H1 (cell line): ENCODE measurements around the gene PI16. TPM values are rescaled to one million over a fixed set of nuclear protein-coding genes. Genes with fewer than 3 reads are reported as not detected.

Experiments used
- CTCF ChIA-PET: fragments of 300-600 bp; sonication (Branson Sonifier 250); formaldehyde crosslinking; loops from one replicate; lab custom pipeline; 2021; ENCODE audit not compliant: partially characterized antibody; lab: Charles Lee
- POLR2A ChIA-PET: fragments of 300-600 bp; sonication (Branson Sonifier 250); formaldehyde crosslinking; loops from one replicate; lab custom pipeline; 2021; ENCODE audit warnings: inconsistent platforms; ENCODE audit not compliant: partially characterized antibody; lab: Charles Lee
- DNase-seq, 2 experiments: peaks; one replicate each; pipeline versions ENCODE4 v3.0.0 to v3.0.0-alpha.2; 2010 to 2022; ENCODE audit warnings: low spot score in 2 of 2, low read depth in 1 of 2, mixed read lengths in 1 of 2
- FAIRE-seq: peaks from 2 replicates; lab custom pipeline; 2011; peaks lifted over from hg19 to GRCh38; lab: Jason Lieb, UNC
- H2AFZ ChIP-seq: 2 replicates; pipeline ENCODE4 v1.8.1; 2012; ENCODE audit warnings: low read length, inconsistent platforms
- H2AK5ac ChIP-seq: 2 replicates; pipeline ENCODE4 v1.6.1; 2013; ENCODE audit warnings: low read depth, low read length
- H2BK120ac ChIP-seq: replicated peaks from 2 replicates; pipeline ENCODE3; 2013; ENCODE audit warnings: low read depth, low read length, inconsistent platforms
- H2BK12ac ChIP-seq: 2 replicates; pipeline ENCODE4 v1.6.1; 2013; ENCODE audit warnings: low read depth, low read length
- H2BK15ac ChIP-seq: 2 replicates; pipeline ENCODE4 v1.6.1; 2013; ENCODE audit warnings: low read length
- H2BK20ac ChIP-seq: 2 replicates; pipeline ENCODE4 v1.6.1; 2013; ENCODE audit warnings: low read length
- H2BK5ac ChIP-seq: 2 replicates; pipeline ENCODE4 v1.6.1; 2013; ENCODE audit warnings: low read depth, low read length
- H3K14ac ChIP-seq: 2 replicates; pipeline ENCODE4 v1.6.1; 2013; ENCODE audit warnings: inconsistent platforms; ENCODE audit not compliant: insufficient read length
- H3K18ac ChIP-seq: 2 replicates; pipeline ENCODE4 v1.6.1; 2013; ENCODE audit warnings: low read length; ENCODE audit errors: extremely low read depth
- H3K23ac ChIP-seq: 2 replicates; pipeline ENCODE4 v1.6.1; 2013; ENCODE audit warnings: inconsistent platforms; ENCODE audit not compliant: insufficient read length
- H3K23me2 ChIP-seq: 2 replicates; pipeline ENCODE4 v1.6.1; 2013; ENCODE audit warnings: low read depth, low read length
- H3K27ac ChIP-seq: 2 replicates; pipeline ENCODE4 v1.6.1; 2011; ENCODE audit warnings: low read depth, low read length, inconsistent platforms
- H3K27me3 ChIP-seq, 4 experiments: replicated peaks in 1 of 4; 1 replicate in 1 of 4; 2 replicates in 3 of 4; pipeline versions ENCODE4 v1.6.1 to v1.8.1; 2011 to 2013; ENCODE audit warnings: low read length in 3 of 4, mild to moderate bottlenecking in 3 of 4, inconsistent platforms in 2 of 4, mixed read lengths in 2 of 4, moderate library complexity in 1 of 4; ENCODE audit not compliant: control insufficient read depth in 3 of 4, insufficient read depth in 3 of 4; ENCODE audit errors: extremely low read depth in 1 of 4
- H3K36me3 ChIP-seq, 4 experiments: 2 replicates each; pipeline versions ENCODE4 v1.6.1 to v1.8.1; 2011 to 2013; ENCODE audit warnings: mild to moderate bottlenecking in 4 of 4, low read length in 3 of 4, moderate library complexity in 2 of 4, control low read depth in 1 of 4, inconsistent platforms in 1 of 4; ENCODE audit not compliant: insufficient read depth in 4 of 4, control insufficient read depth in 2 of 4
- H3K4ac ChIP-seq: replicated peaks from 2 replicates; pipeline ENCODE3; 2013; ENCODE audit warnings: low read length, low read depth, mixed read lengths, inconsistent platforms; ENCODE audit not compliant: insufficient read length
- H3K4me1 ChIP-seq, 4 experiments: replicated peaks in 1 of 4; 1 replicate in 1 of 4; 2 replicates in 3 of 4; pipeline versions ENCODE4 v1.6.1 to v1.8.1; 2011 to 2013; ENCODE audit warnings: low read length in 3 of 4, inconsistent platforms in 2 of 4, mixed read lengths in 1 of 4; ENCODE audit not compliant: insufficient read depth in 4 of 4, control insufficient read depth in 3 of 4
- H3K4me2 ChIP-seq, 2 experiments: 2 replicates each; pipeline versions ENCODE4 v1.6.1 to v1.8.1; 2011 to 2013; ENCODE audit warnings: low read depth in 2 of 2, low read length in 2 of 2, control low read depth in 1 of 2, inconsistent platforms in 1 of 2, mild to moderate bottlenecking in 1 of 2; ENCODE audit not compliant: insufficient read depth in 1 of 2
- H3K4me3 ChIP-seq, 4 experiments: fragments of 200-600, 300-600 bp in 1 of 4; sonication (generic), shearing (Covaris generic), sonication (Bioruptor Twin) in 1 of 4; 2 replicates each; pipeline versions ENCODE4 v1.5.1 to v1.8.1; 2011 to 2016; ENCODE audit warnings: low read length in 4 of 4, low read depth in 3 of 4, control low read depth in 2 of 4, inconsistent platforms in 2 of 4, mild to moderate bottlenecking in 2 of 4, mixed read lengths in 1 of 4, moderate library complexity in 1 of 4; ENCODE audit not compliant: insufficient read depth in 2 of 4; ENCODE audit errors: extremely low read depth in 1 of 4
- H3K56ac ChIP-seq: replicated peaks from 2 replicates; pipeline ENCODE3; 2013; ENCODE audit warnings: low read depth, mild to moderate bottlenecking, mixed read lengths, low read length, inconsistent platforms; ENCODE audit not compliant: insufficient read length
- H3K79me1 ChIP-seq: 2 replicates; pipeline ENCODE4 v1.6.1; 2013; ENCODE audit warnings: low read depth, low read length, control low read depth
- H3K79me2 ChIP-seq, 2 experiments: 2 replicates each; pipeline versions ENCODE4 v1.6.1 to v1.8.1; 2012 to 2013; ENCODE audit warnings: low read length in 2 of 2, mild to moderate bottlenecking in 2 of 2, inconsistent platforms in 1 of 2; ENCODE audit not compliant: insufficient read depth in 2 of 2, control insufficient read depth in 1 of 2
- H3K9ac ChIP-seq, 4 experiments: replicated peaks in 1 of 4; 1 replicate in 1 of 4; 2 replicates in 3 of 4; pipeline versions ENCODE4 v1.6.1 to v1.8.1; 2011 to 2013; ENCODE audit warnings: low read depth in 3 of 4, low read length in 3 of 4, control low read depth in 2 of 4, mild to moderate bottlenecking in 2 of 4, moderate library complexity in 2 of 4, inconsistent platforms in 1 of 4; ENCODE audit errors: extremely low read depth in 1 of 4
- H3K9me3 ChIP-seq, 2 experiments: 2 replicates each; pipeline versions ENCODE4 v1.6.1 to v1.8.1; 2012 to 2013; ENCODE audit warnings: mild to moderate bottlenecking in 2 of 2, moderate library complexity in 2 of 2, control low read depth in 1 of 2, inconsistent platforms in 1 of 2, low read depth in 1 of 2, low read length in 1 of 2, mixed read lengths in 1 of 2; ENCODE audit not compliant: insufficient read depth in 2 of 2
- H4K20me1 ChIP-seq, 2 experiments: replicated peaks in 1 of 2; 2 replicates each; pipeline versions ENCODE3 to v1.8.1; 2011 to 2013; ENCODE audit warnings: inconsistent platforms in 2 of 2, low read length in 2 of 2, mild to moderate bottlenecking in 1 of 2; ENCODE audit not compliant: insufficient read depth in 2 of 2, control insufficient read depth in 1 of 2
- H4K5ac ChIP-seq: 2 replicates; pipeline ENCODE4 v1.6.1; 2013; ENCODE audit warnings: low read length, low read depth, mixed read lengths, inconsistent platforms; ENCODE audit not compliant: insufficient read length
- H4K8ac ChIP-seq: 2 replicates; pipeline ENCODE4 v1.8.0; 2013; ENCODE audit warnings: mild to moderate bottlenecking, moderate library complexity, low read length, inconsistent platforms; ENCODE audit not compliant: insufficient read depth; ENCODE audit errors: extremely low read depth
- H4K91ac ChIP-seq: replicated peaks from 2 replicates; pipeline ENCODE3; 2013; ENCODE audit warnings: low read length, mixed read lengths, inconsistent platforms; ENCODE audit not compliant: insufficient read length
- ASH2L ChIP-seq: fragments of 200-600, 300-600 bp; sonication (generic); IDR thresholded peaks from one replicate; pipeline ENCODE4 v1.7.1; 2017; ENCODE audit warnings: low read length
- CBX5 ChIP-seq: fragments of 300-800, 300-1000 bp; sonication (generic); IDR thresholded peaks from 2 replicates; pipeline ENCODE4 v1.7.1; 2016; ENCODE audit warnings: antibody characterized with exemption, low read length, low read depth
- CHD2 ChIP-seq: IDR thresholded peaks from 2 replicates; pipeline ENCODE4 v1.6.1; 2012; ENCODE audit warnings: low read length, improper control_type of control experiment
- GTF2F1 ChIP-seq: IDR thresholded peaks from 2 replicates; pipeline ENCODE4 v1.6.1; 2012; ENCODE audit warnings: low read depth, low read length, improper control_type of control experiment, borderline replicate concordance
- RBBP5 ChIP-seq: IDR thresholded peaks from 2 replicates; pipeline ENCODE4 v1.7.1; 2012; ENCODE audit warnings: low read depth, mild to moderate bottlenecking, inconsistent platforms, low read length, moderate library complexity, borderline replicate concordance
- RFX5 ChIP-seq: IDR thresholded peaks from 2 replicates; pipeline ENCODE4 v1.6.1; 2011; ENCODE audit warnings: low read depth, low read length, improper control_type of control experiment, borderline replicate concordance
- WGBS, 2 experiments: shearing (Covaris generic) in 1 of 2; methylation state at CpG; one replicate each; pipeline versions ENCODE4 v1.1.6 to v1.1.7; 2013 to 2015; ENCODE audit warnings: low lambda C conversion rate in 2 of 2, mixed read lengths in 2 of 2, inconsistent platforms in 1 of 2, low coverage in 1 of 2, missing lambda C conversion rate in 1 of 2; ENCODE audit not compliant: insufficient replicate concordance in 2 of 2, insufficient coverage in 1 of 2, insufficient read length in 1 of 2; ENCODE audit errors: extremely low coverage in 1 of 2, missing lambda C conversion rate in 1 of 2; 5-methylcytosine and 5-hydroxymethylcytosine counted together
- polyA plus RNA-seq, 7 experiments: library from polyadenylated mRNA; depleted of rRNA in 3 of 7; stranded (reverse) in 5 of 7; unstranded in 2 of 7; fragments of >200 nt in 5 of 7; fragments of 200-250 nt in 2 of 7; gene quantifications; 1 replicate in 5 of 7; 2 replicates in 1 of 7; 4 replicates in 1 of 7; pipeline versions ENCODE4 v1.2.1 to v1.2.3, GENCODE V29; 2011 to 2013; ENCODE audit warnings: missing spikeins in 2 of 7, mixed read lengths in 2 of 7
- total RNA-seq: library from RNA; stranded (reverse); fragmentation: NEBNext Ultra II Directional; extraction: Animal tissue kit (Norgen Biotek cat#: 25700); gene quantifications from 2 replicates; pipeline ENCODE4 v1.2.1, GENCODE V29; 2021

Gene PI16
- total and polyA plus RNA-seq, 2 of the 8 experiments (the other 6 are each of a cell fraction or from before 2014, with no cell fraction given) = 0.05 TPM; not detected in 1

DNA sequence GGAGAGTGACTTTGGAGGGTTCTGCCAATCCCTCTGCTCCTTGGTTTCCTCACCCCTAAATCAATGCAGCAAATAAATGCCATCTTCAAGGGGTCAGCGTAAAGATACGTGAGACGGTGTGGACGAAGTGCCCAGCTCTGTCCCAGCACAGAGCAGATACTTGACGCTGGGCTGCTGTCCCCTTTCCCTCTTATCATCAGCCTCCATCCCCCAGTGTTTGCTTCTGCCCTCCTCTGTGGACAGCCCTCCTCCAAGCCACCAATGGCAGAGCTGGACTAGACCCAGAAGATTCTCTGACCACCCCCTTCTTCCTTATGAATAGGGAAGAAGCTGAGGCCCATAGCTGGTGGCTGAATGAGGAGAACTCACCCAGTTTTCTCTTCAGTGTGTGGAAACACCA lies 17.7 kb upstream of the PI16 start:
- ChIA-PET CTCF (interaction anchor here (0.8 to 3.1 kb wide), 5 partner anchors 18 to 81 kb away, joined by 3 to 19 read pairs (median 5); no protein-coding TSS in a partner anchor), POLR2A (no interaction called here)
- H2BK120ac ChIP-seq = no peak overlapping the region
- no peak overlapping the region for H2AK5ac ChIP-seq
- H3K4ac ChIP-seq = no peak overlapping the region
- H3K9ac ChIP-seq = peak overlapping the region in 1 of 4 experiments; percentile 21; a peak in 1 of 7 replicates
- no peaks in the 10 kb centered on the region for H3K23me2 ChIP-seq
- no peak overlapping the region for H2BK15ac ChIP-seq
- H3K4me2 ChIP-seq = no peak overlapping the region
- H4K91ac ChIP-seq = no peak overlapping the region
- FAIRE-seq (no peak), DNase-seq (no peak)
- no peak overlapping the region for H2AFZ ChIP-seq
- no peak overlapping the region for H3K56ac ChIP-seq
- no peak overlapping the region for H2BK5ac ChIP-seq
- H3K9me3 ChIP-seq = no peaks in the 10 kb centered on the region
- H3K18ac ChIP-seq = no peak overlapping the region
- no peak overlapping the region for H2BK20ac ChIP-seq
- no peaks in the 10 kb centered on the region for H4K20me1 ChIP-seq
- H4K5ac ChIP-seq = no peak overlapping the region
- H3K23ac ChIP-seq = no peak overlapping the region
- no peak overlapping the region for H2BK12ac ChIP-seq
- WGBS, 2 experiments = 96% methylated on average over 5 of the region's 5 CpGs; no CpG with 5 or more reads in 1 of the 2 experiments
- H3K27ac ChIP-seq = no peak overlapping the region
- H3K79me1 ChIP-seq = no peaks in the 10 kb centered on the region
- H3K4me3 ChIP-seq = no peak overlapping the region
- no peak overlapping the region for H3K14ac ChIP-seq
- no peaks in the 10 kb centered on the region for H3K27me3 ChIP-seq
- no peaks in the 10 kb centered on the region for H3K4me1 ChIP-seq
- H3K79me2 ChIP-seq = no peaks in the 10 kb centered on the region
- H3K36me3 ChIP-seq = no peaks in the 10 kb centered on the region
- H4K8ac ChIP-seq = no peak overlapping the region
- TF ChIP-seq ASH2L (no peak), CBX5 (no peak), GTF2F1 (no peak), RFX5 (no peak), RBBP5 (no peak), CHD2 (no peak)
